PC-3 (cell line): ENCODE measurements around the gene CAMTA1. TPM values are rescaled to one million over a fixed set of nuclear protein-coding genes. Genes with fewer than 3 reads are reported as not detected.

Experiments
- ATAC-seq: fragments of 200-7000 bp; cut with Tn5 transposase; 2 replicates; pipeline ENCODE4 v1.9.1; 2020; ENCODE audit warnings: mild to moderate bottlenecking, moderate library complexity
- BruUV-seq: library from RNA; stranded (reverse); fragments of 400-500 nt; replicated peaks from 2 replicates; lab custom pipeline; 2021; lab: Mats Ljungman, UMichigan
- CTCF ChIA-PET: fragments of 300-600 bp; sonication (Branson Sonifier 250); formaldehyde crosslinking; loops from one replicate; lab custom pipeline; 2022; ENCODE audit warnings: antibody characterized with exemption; lab: Charles Lee
- POLR2A ChIA-PET: fragments of 300-600 bp; sonication (Branson Sonifier 250); formaldehyde crosslinking; loops from one replicate; lab custom pipeline; 2022; ENCODE audit warnings: antibody characterized with exemption; ENCODE audit not compliant: unreplicated experiment; lab: Charles Lee
- DNase-seq: peaks from one replicate; pipeline ENCODE4 v3.0.0-alpha.2; 2015
- H2AFZ ChIP-seq: fragments of 300-600 bp; sonication (generic); 2 replicates; pipeline ENCODE4 v1.6.0; 2016; ENCODE audit warnings: antibody characterized with exemption, low read length
- H3F3A ChIP-seq: fragments of 300-600 bp; sonication (generic); one replicate; pipeline ENCODE4 v1.6.0; 2017; ENCODE audit warnings: antibody characterized with exemption, low read length, control low read depth, mild to moderate bottlenecking; ENCODE audit not compliant: unreplicated experiment
- H3K27ac ChIP-seq: fragments of 300-600 bp; sonication (generic); 2 replicates; pipeline ENCODE4 v1.5.1; 2016; ENCODE audit warnings: mild to moderate bottlenecking, low read length
- H3K27me3 ChIP-seq: fragments of 300-600 bp; sonication (generic); 2 replicates; pipeline ENCODE4 v1.6.1; 2016; ENCODE audit warnings: low read length, mixed read lengths
- H3K36me3 ChIP-seq: fragments of 300-600 bp; sonication (generic); 2 replicates; pipeline ENCODE4 v1.6.1; 2016; ENCODE audit warnings: low read depth, mixed run types, low read length, mixed read lengths
- H3K4me1 ChIP-seq: fragments of 300-600 bp; sonication (generic); 2 replicates; pipeline ENCODE4 v1.5.1; 2016; ENCODE audit warnings: low read length; ENCODE audit not compliant: insufficient read depth
- H3K4me2 ChIP-seq: fragments of 300-600 bp; sonication (generic); 2 replicates; pipeline ENCODE4 v1.6.0; 2016; ENCODE audit warnings: low read length
- H3K4me3 ChIP-seq: fragments of 300-600 bp; sonication (generic); 2 replicates; pipeline ENCODE4 v1.5.1; 2016; ENCODE audit warnings: mild to moderate bottlenecking, low read length, mixed read lengths
- H3K79me2 ChIP-seq: fragments of 300-600 bp; sonication (generic); 2 replicates; pipeline ENCODE4 v1.6.1; 2017; ENCODE audit warnings: low read length, mixed read lengths
- H3K9ac ChIP-seq: fragments of 300-600 bp; sonication (generic); 2 replicates; pipeline ENCODE4 v1.6.0; 2016; ENCODE audit warnings: mild to moderate bottlenecking, low read length
- H3K9me2 ChIP-seq: fragments of 300-600 bp; sonication (generic); replicated peaks from 2 replicates; pipeline ENCODE4 v1.6.1; 2016; ENCODE audit warnings: mixed run types, low read length, mixed read lengths
- H3K9me3 ChIP-seq: fragments of 300-600 bp; sonication (generic); 2 replicates; pipeline ENCODE4 v1.6.1; 2016; ENCODE audit warnings: low read length, mixed read lengths
- H4K20me1 ChIP-seq: fragments of 300-600 bp; sonication (generic); 2 replicates; pipeline ENCODE4 v1.6.1; 2016; ENCODE audit warnings: low read length, mixed read lengths
- CTCF ChIP-seq: fragments of 300-600 bp; sonication (generic); conservative IDR thresholded peaks from 2 replicates; pipeline ENCODE4 v1.5.1; 2017; ENCODE audit warnings: antibody characterized with exemption, low read depth, mild to moderate bottlenecking, low read length
- EZH2 ChIP-seq: fragments of 300-600 bp; sonication (generic); IDR thresholded peaks from one replicate; pipeline ENCODE4 v1.6.1; 2017; ENCODE audit warnings: antibody characterized with exemption, mild to moderate bottlenecking, low read length; ENCODE audit not compliant: unreplicated experiment
- EZH2phosphoT487 ChIP-seq: fragments of 300-600 bp; sonication (generic); IDR thresholded peaks from 2 replicates; pipeline ENCODE4 v1.6.1; 2018; ENCODE audit warnings: mild to moderate bottlenecking, antibody characterized with exemption, low read length, borderline replicate concordance
- intact Hi-C: fragments of 100-400 bp; cut with micrococcal nuclease; formaldehyde crosslinking; loops from 2 replicates; pipeline ENCODE4 v1.9.0; 2023
- total RNA-seq: library from RNA; depleted of rRNA; stranded (reverse); fragments of >200 nt; gene quantifications from 2 replicates; pipeline ENCODE4 v1.2.3, GENCODE V29; 2014

CAMTA1 gene
- total RNA-seq, 1 experiment from 2014 or later = 40.8 TPM

- H3K9ac ChIP-seq = no peak overlapping the region
- H3K27me3 ChIP-seq = peaks cover 58% of the 10 kb centered on the region
- ChIA-PET CTCF (no interaction called here), POLR2A (no interaction called here)
- no peaks in the 10 kb centered on the region for H3K9me2 ChIP-seq
- intact Hi-C loops = no loop called here
- H4K20me1 ChIP-seq = no peaks in the 10 kb centered on the region
- H3K4me1 ChIP-seq = no peaks in the 10 kb centered on the region
- H3K27ac ChIP-seq = no peak overlapping the region
- H3K79me2 ChIP-seq = no peaks in the 10 kb centered on the region
- no peaks in the 10 kb centered on the region for H3F3A ChIP-seq
- no peak overlapping the region for H2AFZ ChIP-seq
- no peak overlapping the region for H3K4me3 ChIP-seq
- no TSS peak for BruUV-seq
- H3K4me2 ChIP-seq = no peak overlapping the region
- peaks cover 7% of the 10 kb centered on the region; the same call in 1 of the 2 replicates for H3K9me3 ChIP-seq
- no peak for ATAC-seq
- TF ChIP-seq EZH2 = no peak
- no peak for TF ChIP-seq EZH2phosphoT487
- TF ChIP-seq CTCF = no peak
- no peaks in the 10 kb centered on the region for H3K36me3 ChIP-seq
- DNase-seq = no peak
Observed at GRCh38 chr1:7084232-7084894, 299.1 kb downstream of the CAMTA1 start.

- ATAC-seq (no peak), DNase-seq (no peak)
- ChIA-PET POLR2A (no interaction called here), CTCF (no interaction called here)
- H3K27ac ChIP-seq = no peak overlapping the region
- H3F3A ChIP-seq = no peaks in the 10 kb centered on the region
- intact Hi-C loops = no loop called here
- H3K9ac ChIP-seq = no peak overlapping the region
- H3K4me2 ChIP-seq = no peak overlapping the region
- H3K4me3 ChIP-seq = no peak overlapping the region
- H3K36me3 ChIP-seq = no peaks in the 10 kb centered on the region
- no peaks in the 10 kb centered on the region for H3K79me2 ChIP-seq
- no peak for TF ChIP-seq EZH2
- no peak for TF ChIP-seq CTCF
- no peak for TF ChIP-seq EZH2phosphoT487
- no peaks in the 10 kb centered on the region for H3K4me1 ChIP-seq
- no TSS peak for BruUV-seq
- no peaks in the 10 kb centered on the region for H3K9me3 ChIP-seq
- no peaks in the 10 kb centered on the region for H4K20me1 ChIP-seq
- H2AFZ ChIP-seq = no peak overlapping the region
- no peaks in the 10 kb centered on the region for H3K9me2 ChIP-seq
- peaks cover 69% of the 10 kb centered on the region for H3K27me3 ChIP-seq
Observed at GRCh38 chr1:7085521-7085920, 300.3 kb downstream of the CAMTA1 start.

- Histone ChIP-seq H3K4me2 (no peak overlapping the region), H3K4me1 (no peaks in the 10 kb centered on the region), H3K9me2 (no peaks in the 10 kb centered on the region), H4K20me1 (no peaks in the 10 kb centered on the region), H3K27ac (no peak overlapping the region), H3F3A (no peaks in the 10 kb centered on the region), H3K36me3 (no peaks in the 10 kb centered on the region), H3K9me3 (no peaks in the 10 kb centered on the region), H2AFZ (no peak overlapping the region), H3K27me3 (peaks cover 74% of the 10 kb centered on the region), H3K9ac (no peak overlapping the region), H3K4me3 (no peak overlapping the region), H3K79me2 (no peaks in the 10 kb centered on the region)
- POLR2A ChIA-PET = no interaction called here
- CTCF ChIA-PET = no interaction called here
- no peak for DNase-seq
- no TSS peak for BruUV-seq
- intact Hi-C loops = no loop called here
- TF ChIP-seq CTCF (no peak), EZH2 (no peak), EZH2phosphoT487 (no peak)
- ATAC-seq = no peak
Observed at GRCh38 chr1:7086106-7086505, 300.9 kb downstream of the CAMTA1 start.
